ENCODE measurements around the gene COX19.
"Not testable (repeated sequence)": the region's sequence is repeated elsewhere in the genome, so short reads cannot be mapped to it uniquely, and the experiment has no call there.

Gene COX19

DNA sequence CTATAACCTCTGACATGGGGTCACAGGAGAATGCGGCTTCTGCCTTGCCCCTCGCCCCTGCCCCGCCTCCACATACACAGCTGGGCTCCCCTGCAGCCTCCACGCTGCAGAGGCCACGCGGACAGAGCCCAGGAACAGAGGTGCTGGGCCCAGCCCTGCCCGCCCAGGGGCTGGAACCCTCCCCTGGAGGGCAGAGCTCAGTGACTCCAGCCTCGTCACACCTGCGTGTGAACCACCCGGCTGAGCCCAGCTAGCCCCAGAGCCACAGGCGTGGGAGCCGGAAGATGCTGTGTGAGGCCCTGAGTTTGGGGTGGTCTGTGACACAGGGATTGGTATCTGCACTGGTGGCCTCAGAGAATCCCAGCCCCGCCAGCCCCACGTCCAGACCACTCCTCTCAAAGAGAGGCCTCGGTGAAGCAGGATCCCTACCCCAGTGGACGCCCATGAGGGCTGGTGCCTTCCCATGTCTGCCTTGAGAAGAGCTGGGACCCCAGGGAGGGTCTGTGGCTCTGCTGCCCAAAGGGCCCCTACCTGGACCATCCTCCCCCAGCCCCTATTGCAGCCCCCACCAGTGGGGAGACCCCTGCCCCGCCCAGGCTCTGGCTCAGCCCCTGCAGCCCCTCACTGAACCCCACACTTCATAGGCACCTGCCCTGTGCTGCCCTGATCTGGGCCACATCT, 12.8 kb downstream of the COX19 start:
- no peak for DNase-seq (ENCODE audit: low read depth, low spot score)

DNA sequence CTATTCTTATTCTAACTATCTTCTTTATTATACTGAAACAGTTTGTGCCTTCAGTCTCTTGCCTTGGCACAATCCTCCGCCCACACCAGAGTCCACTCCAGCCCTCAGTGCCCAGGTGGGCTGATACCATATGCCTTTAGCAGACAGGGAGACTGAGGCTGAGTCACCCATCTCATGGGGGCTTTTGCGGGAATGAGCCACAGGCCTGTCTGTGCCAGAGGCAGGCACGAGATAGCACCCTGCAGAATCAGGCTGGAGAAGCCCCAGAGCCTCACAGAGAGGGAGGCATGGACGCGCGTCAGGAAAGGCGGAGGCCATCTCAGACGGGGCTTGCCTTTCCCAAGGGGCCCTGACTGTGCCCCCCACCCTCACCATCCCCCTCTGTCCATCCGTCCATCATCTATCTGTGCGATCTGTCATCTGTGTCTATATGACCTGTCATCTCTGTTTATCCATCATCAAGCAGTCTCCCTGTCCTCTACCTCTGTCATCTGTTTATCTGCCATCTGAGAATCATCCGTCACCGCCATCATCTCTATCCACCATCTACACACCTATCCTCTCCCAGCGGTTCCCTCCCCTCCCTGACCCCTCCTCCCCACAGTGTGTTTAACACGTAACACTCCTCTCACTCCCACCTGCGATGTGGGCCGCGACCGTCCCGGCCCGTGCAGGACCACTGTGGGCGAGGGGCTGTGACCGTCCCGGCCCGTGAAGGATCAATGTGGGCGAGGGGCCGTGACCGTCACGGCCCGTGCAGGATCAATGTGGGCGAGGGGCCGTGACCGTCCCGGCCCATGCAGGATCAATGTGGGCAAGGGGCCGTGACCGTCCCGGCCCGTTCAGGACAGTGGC, 13.6 kb downstream of the COX19 start:
- no peak for DNase-seq (ENCODE audit: low read depth, low spot score)

DNA sequence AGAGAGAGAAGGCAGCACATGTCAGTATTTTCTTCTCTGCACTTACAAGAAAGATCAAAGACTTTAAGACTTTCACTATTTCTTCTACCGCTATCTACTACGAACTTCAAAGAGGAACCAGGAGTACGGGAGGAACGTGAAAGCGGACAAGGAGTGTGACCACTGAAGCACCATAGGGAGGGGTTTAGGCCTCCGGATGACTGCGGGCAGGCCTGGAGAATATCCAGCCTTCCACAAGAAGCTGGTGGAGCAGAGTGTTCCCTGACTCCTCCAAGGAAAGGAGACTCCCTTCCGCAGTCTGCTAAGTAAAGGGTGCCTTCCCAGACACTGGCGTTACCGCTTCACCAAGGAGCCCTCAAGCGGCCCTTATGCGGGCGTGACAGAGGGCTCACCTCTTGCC, 14.4 kb downstream of the COX19 start:
- not testable (repeated sequence) for DNase-seq (ENCODE audit: low read depth, low spot score)

DNA sequence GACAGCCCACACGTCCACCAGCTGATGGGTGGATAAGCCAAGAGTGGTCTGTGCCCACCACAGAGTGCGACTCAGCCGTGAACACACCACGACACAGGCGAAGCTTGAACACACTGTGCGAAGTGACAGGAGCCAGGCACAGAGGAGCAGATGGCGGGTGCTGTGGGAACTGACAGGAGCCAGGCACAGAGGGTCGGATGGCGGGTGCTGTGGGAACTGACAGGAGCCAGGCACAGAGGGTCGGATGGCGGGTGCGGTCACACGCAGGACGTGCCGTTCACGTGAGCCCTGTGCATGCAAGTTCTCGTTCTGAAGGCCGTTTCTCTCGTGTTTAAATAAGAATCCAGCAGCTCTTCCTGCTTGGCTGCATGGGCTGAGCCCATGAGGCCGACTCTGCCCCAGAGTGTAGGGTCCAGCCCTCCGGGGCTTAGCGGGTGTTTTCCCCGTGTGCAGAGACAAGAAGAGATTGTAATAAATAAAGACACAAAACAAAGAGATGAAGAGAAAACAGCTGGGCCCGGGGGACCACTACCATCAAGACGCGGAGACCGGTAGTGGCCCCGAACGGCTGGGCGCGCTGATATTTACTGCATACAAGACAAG, 15.0 kb downstream of the COX19 start:
- no peak for DNase-seq (ENCODE audit: low read depth, low spot score)

DNA sequence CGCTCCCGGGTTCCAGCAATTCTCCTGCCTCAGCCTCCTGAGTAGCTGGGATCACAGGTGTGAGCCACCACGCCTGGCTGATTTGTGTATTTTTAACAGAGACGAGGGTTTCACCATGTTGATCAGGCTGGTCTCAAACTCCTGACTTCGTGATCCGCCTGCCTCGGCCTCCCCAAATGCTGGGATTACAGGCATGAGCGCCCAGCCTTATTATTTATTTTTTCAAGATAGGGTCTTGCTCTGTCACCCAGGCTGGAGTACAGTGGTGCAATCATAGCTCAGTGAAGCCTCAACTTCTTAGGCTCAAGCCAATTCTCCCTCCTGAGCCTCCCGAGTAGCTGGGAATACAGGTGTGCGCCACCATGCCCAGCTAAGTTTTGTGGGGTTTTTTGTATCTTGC, 15.6 kb downstream of the COX19 start:
- not testable (repeated sequence) for DNase-seq (ENCODE audit: low read depth, low spot score)

DNA sequence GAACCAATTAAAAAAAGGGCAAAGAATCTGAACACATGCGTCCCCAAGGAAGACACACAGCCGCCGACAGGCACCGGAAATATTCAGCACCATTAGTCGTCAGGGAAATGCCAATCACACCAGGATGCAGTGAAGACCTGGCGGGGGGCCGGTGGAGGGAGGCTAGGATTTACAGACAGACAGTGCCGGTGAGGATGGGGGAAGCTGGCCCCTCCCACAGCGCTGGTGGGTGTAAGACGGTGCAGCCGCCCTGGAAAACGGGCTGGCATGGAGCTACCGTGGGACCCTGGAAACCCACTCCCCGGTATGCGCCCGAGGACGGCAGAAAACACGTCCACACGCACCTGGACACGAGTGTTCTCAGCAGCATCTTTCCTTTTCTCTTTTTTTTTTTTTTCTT, 16.1 kb downstream of the COX19 start:
- no peak for DNase-seq (ENCODE audit: low read depth, low spot score)

DNA sequence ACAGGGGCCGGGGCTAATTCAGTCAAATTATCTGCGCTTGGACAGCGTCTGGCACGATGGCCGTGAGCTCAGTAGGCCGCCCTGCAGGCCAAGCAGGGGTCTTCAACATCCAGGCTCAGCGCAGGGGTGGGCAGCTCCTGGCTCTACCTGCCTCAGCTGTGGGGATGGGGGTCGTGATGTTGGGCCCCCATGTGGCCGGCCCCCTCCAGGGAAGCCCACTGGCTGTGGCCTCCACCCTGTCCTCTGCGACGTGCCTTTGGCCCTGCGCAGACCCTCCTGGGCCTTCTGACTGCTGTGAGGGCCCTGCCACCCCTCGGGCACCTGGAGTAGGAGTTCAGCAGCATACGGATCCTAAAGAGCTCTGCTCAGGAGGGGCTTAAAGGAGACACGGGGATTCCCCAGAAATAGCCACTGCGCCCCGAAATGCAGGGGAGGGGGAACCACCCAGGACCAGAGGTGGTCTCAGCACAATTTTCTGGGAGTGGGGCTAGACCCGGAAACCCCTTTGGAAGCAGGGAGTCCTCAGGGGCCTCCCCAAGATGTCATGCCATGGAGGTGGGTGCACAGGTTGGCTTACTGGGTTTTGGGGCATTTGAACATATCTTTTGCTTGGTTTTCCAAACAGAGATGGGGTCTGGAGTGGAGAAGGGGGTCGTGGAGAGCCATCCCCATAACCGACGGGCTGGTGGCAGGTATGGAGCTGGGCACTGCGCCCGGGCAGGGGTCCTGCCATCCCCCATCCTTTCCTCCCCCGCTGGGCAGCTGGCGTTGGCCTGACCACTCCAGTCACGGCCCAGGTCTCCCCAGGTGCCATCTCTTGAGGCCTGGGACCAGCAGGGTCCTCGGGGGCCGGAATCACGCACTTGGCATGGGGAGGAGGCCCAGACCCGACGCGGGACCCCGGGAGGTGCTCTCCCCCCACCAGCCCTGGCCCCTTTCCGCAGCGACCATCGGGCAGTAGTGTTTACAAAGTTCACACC, 16.8 kb downstream of the COX19 start:
- DNase-seq (ENCODE audit: low read depth, low spot score), result no peak

DNA sequence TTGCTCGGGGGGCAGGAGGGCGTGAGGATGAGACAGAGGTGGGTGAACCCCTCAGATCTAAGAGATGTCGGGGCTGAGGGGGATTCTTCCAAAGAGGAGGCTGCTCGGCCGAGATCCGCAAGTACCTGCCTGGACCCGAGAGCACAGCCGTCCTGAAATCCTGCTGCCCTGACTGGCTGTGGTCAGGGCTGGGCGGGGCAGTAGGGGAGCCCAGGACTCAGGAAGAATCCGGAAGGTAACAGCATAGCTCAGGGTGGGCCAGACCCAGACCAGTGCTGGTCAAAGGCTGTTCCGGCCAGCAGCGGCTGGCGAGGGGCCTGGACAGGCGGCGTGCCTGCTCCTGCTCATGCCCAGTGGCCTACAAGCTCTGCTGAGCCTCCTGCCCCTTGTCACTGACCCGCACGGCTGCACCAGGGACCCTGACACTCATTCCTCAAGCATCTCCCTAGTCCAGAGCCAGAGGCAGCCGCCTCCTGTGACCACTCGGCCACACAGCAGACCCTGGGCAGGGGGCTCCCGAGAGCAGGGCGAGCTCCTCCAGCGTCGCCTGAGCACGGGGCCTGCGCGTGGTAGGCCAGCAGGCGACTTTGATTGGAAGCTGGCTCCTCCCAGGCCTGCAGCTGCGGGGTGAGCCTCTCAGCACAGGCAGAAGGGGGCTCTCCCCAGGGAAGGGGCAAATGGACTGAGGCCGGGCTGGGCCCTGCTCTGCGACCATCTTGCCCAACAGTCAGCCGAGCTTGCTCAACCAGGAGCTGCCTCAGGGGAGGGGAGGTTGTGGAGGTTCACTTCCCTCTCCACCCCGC, 17.7 kb downstream of the COX19 start:
- DNase-seq (ENCODE audit: low read depth, low spot score), result no peak

DNA sequence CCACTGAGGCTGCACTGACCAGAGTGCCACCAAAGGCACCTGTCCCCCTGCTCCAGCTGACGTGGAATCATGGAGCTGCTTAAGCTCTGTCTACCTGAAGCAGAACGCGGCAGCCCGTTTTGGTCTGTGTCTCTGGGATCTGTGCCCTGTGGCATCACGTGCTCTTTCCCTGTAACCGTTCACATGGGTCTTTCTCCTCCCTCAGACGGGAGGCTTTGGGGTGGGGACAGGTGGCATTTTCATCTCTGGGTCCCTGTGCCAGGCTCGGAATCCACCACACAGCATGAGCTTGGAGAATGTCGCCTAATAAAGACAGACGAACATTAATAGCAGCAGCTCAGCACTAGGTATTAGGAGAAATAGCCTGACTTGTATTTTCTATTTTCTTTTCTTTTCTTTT, 19.3 kb downstream of the COX19 start:
- no peak for DNase-seq (ENCODE audit: low read depth, low spot score)

DNA sequence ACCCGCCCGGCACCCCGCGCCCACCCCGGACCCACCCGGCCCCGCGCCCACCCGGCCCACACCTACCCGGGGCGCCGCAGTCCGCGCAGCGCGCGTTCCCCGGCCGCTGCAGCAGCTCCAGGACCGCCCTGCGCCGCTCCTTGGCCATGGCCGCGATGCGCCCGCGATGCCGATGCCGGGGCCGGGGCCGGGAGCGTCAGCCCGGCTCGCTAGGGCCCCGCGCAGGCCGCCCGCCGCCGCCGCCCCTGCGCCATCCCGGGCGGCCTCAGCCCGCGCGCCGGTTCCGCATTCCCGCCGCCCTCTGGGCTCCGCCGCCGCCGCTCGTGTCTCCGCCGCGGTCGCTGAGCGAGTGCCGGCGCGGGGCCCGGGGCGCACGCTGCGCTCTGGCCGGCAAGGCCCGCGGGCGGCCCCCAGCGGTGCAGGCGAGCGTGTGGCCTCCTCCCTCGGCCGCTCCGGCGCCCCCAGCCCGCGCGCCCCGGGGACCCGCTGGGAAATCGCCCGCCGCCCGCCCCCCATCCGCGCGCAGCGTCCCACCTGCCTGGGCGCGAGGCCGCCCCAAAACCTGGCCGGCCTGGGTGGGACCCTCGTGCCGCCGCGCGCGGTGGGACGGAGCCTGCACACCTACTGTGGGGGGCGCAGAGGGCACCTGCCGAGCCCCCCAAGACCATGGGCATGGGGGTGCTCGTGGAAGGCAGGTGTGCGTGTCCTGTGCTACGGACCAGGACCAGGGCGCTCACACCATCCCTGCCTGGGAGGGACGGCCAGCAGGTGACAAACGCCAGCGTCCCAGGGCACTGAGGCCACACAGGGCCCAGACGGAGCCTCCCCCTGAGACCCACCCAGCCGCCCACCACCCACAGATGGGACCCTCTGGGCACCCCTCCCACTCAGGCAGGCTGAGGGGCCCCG, 20.8 kb downstream of the COX19 start, which contains the start of gene ADAP1:
Gene ADAP1, minus strand, starts transcription at position 351 of the 909 bp plus-strand sequence. Its CDS starts 203 bp downstream, at position 148.
- peak; percentile 73 for DNase-seq (ENCODE audit: low read depth, low spot score)

DNA sequence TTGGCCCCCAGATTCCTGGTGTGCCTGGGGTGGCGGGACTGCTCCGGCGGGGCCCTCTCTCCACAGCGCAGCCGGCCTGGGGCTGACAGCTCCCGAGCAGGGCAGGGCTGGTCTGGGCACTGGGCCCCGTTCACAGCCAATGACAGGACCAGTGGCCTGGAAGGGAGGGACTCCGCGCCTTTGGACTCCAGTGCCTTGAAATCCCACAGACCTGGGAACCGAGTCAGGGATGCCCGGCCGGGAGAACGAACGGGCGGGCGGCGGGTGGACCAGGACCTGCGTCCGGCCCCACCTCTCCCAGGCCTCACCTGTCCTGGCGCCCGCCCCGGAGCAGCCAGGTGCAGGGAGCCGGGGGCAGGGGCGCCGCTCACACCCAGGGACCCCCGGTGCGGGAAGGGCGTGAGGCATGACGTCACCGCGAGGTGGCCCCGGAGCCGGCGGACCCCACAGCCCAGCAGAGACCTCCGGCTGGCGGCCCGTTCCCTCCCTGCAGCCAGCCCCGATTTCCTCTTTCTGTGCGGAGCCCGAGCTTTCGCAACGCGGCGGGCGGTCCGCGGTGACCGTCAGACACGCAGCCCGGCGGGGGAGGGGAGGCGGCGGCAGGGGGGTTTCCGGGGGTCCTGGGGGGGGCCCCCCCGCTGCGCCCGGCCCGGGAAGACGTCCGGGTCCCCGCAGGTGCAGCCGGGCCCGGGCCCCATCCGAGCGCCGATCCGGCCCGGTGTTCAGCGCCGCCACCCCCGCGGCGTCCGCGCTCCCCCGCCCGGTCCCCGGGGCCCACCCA, 21.6 kb downstream of the COX19 start:
- peak; percentile 67 for DNase-seq (ENCODE audit: low read depth, low spot score)

DNA sequence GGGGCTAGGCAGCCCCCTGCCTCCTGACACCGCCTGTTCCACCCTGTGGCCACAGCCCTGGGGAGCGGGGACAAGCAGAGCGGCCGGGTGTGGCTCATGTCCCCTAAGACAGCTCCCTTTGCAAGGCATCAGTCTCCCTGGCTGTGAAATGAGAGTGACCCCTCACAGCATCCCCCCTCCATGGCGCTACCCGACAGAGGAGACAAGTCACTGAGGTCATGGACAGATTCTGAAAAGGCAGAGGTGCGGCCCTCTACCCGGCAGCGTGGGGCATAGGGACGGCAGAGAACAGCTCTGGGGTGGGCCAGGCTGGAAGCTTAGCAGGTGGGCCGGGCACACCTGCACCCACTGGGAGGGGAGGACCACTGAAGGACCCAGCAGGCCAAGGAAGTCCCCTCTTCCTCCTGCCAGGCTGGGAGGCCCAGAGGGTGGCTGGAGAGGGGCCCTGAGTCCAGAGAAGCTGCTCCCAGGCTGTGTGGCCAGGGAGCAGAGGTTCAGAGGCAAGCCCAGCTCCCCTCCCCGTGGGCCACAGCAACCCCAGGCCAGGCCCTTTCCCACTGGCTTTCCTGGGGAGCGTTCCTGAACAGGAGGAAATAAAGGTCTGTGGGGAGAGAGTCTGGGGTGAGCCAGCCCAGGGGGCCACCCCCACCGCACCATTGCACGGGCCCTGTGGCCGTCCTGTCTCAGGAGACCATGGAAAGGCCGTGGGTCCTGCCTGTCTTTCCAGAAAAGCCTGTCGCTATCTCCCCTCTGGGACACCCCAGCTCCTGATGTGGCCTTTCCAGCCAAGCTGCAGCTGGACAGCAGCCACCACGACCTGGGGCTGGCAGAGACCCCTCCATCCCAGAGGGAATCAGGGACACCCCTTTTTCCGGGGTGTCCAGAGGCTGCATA, 22.6 kb downstream of the COX19 start:
- no peak for DNase-seq (ENCODE audit: low read depth, low spot score)

DNA sequence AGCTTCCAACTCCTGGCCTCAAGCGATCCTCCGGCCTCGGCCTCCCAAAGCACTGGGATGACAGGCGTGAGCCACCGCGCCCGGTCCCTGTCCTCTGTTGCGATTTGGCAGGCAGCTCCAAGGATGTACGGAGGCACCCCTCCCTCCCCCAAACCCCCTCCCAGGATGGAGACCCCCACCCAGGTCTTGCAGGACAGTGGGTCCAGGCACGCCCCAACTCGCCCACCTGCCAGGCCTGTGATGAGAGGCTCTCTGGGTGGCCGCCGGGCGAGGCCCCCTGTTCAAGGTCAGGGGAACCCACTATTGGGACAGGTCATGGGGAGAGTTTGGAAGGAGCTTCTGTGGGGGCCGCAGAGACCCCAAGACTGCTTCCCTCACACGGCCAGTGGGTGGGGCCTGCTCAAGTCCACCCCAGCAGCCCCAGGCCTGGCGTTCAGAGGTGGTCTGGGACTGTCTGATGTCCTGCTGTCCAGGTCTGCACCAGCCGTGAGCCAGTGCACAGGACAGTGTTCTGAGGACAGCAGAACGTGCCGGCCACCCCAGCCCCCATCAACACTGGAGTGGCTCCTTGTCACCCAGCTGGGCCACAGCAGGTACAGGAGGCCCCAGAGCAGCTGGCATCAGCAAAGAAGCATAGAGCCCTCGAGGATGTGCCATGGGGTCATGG, 23.3 kb downstream of the COX19 start:
- no peak for DNase-seq (ENCODE audit: low read depth, low spot score)

DNA sequence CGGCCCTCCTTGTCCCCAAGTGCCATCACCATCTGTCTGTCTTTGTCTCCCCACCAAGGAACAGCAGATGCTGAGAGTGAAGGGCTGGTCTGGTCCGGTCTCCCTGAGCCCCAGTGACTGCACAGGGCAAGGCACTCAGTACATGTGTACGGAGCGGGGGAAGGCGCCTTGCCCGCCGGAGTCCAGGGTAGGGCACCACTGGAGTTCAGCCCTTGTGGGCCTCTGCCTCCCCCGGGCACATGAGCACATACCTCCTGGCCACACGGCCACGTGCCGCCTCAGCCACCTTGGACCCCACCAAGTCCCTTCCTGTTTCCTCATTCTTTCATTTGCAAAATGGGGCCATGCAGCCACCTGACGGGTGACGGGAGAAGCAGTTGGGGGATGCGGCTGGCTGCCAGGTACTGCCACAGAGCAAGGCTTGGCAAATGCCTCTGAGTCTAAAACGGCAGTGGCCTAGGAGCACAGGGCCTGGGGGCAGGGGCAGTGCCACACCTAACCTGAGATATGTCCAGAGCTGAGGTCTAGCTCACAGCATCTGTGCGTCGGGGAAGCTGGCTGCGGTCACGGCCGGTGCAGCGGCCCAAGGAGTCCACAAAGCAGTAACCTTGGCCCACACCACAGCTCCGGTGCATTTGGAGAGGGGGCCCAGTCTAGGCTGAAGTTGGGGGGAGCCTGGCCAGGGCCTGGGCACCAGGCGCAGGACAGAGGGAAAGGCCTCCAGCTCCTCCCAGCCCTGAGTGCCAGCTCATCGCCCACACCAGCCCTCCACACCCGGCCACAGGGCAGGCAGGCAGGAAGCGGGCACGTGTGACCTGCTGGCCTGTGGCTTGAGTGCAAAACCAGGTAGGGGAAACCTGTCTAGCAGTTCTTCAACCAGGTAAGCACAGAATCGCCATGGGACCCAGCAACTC, 26.1 kb downstream of the COX19 start:
- DNase-seq (ENCODE audit: low read depth, low spot score), result no peak

DNA sequence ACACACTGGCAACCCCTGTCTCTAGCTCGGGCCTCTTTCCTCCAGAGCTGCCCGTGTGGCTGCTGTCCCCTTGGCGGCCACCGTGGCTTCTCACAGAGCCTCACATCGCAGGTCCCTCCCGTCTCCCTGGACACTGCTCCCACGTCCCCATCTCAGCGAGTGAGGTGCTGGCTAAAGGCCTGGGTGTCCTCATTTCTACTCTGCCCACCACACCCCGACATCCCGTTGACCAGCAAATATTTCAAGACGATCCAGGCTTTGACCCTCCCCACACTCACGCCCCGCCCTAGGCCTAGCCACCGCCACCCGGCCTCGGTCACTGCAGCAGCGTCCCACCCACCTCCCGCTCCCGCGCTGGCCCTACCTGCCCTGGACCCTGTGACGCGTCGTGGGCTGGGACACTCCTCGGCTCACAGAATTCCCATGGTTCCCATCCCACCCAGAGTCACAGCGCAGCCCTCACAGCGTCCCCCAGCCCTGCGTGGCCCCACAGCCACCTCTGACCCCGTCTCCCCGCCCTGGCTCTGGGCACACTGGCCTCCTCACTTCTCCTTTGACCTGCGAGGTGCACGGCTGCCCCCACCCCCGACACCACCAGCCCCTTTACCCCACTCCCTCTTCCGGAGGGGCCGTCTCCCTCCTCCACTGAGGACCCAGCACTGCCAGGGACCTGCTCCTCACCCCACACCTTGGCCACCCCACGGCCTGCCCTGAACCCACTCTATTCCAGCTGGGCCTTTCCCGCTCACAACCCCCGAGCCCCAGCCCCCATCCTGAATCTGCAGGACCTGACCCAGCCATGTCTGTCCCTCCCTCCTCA, 27.7 kb downstream of the COX19 start:
- DNase-seq (ENCODE audit: low read depth, low spot score), result no peak

All from astrocyte of the hippocampus (primary cell).